Measurements from ENCODE around the gene UGGT1.
"Not testable (repeated sequence)": the region's sequence is repeated elsewhere in the genome, so short reads cannot be mapped to it uniquely, and the experiment has no call there.

UGGT1 gene

DNA sequence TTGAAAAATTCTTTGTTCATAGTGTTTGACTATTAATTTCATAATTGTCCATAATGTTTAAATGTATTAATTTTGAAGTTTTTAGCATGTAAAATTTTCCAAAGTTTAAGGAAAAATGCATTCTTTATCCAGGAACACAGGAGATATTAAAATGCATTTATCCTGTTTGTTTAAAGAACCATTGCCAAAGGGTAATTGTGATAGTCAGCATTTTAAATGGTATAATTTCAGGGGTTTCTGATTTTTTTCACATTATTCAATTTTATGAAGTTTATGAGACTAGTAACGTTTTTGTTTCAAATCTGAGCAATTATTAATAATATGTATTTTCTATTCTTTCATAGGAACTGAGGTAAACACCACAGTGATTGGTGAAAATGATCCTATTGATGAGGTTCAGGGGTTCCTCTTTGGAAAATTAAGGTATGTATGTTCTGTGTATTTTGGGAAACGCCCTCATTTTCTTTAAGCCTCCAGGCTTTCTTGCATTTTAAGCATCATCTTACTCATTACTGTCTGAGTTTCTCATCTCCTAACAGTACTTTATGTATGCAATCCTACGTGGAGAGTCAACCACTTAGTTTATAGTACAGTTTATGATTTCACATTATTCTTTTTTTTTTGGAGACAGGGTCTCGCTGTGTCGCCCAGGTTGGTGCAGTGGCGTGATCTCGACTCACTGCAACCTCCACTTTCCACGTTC is 25.1 kb downstream of the UGGT1 start:
- no peak for DNase-seq (ENCODE audit: low spot score)

DNA sequence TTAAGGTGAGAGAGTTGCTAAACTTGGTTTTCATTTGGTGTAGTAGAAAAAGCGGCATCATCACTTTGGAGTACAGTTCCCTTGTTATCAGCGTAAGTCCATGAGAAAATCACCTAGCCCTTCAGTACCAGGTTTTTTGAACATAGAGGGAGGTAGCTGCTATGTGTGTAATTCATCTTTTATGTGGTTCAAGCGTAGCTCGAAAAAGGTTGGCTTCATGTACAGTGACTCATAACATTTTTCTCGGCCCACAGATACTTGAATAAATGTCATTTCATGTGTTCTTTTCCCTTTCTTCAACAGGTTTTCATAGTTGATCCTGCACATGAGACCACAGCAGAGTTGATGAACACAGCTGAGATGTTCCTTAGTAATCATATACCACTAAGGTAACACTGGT is 43.6 kb downstream of the UGGT1 start:
- DNase-seq (ENCODE audit: low spot score): no peak

DNA sequence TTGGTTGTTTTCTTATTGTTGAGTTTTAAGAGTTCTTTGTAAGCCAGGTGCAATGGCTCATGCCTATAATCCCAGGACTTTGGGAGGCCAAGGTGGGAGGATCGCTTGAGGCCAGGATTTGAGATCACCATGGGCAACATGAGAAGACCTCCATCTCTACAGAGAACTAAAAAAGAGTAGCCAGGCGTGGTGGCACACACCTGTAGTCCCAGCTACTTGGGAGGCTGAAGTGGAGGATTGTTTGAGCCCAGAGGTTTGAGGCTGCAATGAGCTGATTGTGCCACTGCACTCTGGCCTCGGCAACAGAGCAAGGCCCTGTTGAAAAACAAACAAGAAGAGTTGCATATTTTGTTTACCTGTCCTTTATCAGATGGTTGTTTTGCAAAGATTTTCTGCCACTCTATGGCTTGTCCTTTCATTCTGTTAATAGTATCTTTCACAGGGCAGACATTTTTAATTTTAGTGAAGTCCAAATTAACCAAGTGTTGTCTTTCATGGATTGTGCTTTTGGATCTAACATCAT is 46.2 kb downstream of the UGGT1 start:
- no peak for DNase-seq (ENCODE audit: low spot score)

DNA sequence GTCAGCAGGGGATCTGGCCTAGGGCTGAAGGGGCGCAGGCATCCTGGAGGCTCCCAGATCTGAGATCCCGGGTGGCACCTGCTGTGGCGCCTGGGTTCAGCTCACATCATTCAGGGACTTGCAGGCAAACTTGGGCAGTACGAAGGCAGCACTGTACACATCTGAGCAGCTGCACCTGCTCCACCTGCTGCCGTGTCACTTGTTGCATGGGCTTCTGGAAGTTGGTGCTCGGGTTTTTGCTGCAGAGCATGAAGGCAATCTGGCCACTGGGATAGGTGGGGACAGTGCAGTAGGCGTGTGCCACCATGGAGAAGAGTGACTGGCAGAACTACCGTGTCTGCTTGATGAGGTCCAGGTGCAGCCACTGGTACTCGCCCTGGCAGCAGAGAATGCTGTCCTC is 48.6 kb downstream of the UGGT1 start:
- DNase-seq (ENCODE audit: low spot score): no peak

DNA sequence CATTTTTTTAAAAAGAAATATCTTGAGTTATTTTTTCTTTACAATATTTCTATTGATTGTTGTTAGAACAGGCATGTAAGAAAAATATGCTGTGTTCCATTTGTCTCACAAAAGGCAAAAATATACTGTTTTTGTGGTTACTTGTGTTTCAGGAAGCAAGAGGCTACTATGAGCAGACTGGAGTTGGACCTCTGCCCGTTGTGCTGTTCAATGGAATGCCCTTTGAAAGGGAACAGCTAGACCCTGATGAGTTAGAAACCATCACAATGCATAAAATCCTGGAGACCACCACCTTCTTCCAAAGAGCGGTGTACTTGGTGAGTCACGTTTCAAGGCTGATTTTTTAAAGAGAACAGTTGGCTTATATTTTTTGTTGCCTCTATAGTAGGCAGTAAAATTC is 54.7 kb downstream of the UGGT1 start:
- DNase-seq (ENCODE audit: low spot score): no peak

DNA sequence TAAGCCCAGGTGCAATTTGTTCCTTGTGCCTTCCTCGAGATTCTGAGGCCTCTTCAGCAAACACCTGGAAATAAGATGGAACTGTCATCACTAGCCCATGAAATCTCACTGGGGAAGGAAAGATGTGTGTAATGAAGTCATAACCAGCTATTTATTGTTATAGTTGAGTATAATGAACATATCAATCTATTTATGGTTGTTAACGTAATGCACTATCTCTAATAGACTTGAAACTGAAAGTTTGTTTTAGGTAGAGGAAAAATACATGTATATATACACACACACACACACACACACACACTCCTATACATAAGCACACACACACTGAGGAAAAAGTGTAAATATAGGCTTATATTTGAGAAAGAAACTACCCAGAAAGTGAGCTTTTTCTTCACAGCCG is 62.8 kb downstream of the UGGT1 start:
- no peak for DNase-seq (ENCODE audit: low spot score)

DNA sequence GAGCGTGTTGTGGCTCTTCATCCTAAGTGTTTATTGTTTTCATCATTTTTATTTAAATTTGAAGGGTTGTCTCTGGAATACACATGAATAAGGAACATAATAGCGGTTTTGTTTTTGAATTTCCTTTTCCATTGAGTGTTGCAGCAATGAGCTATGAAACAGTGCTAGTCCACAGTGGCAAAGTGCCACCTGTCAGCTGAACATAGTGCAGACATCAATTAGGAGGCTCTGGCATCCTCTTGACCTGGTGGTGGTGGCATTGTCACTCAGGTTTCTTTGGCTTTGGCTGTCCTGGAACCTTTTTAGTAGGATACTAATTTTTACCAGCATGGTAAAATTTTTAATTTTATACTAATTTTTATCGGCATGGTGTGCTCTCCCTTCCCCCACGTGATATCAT is 63.2 kb downstream of the UGGT1 start:
- no peak for DNase-seq (ENCODE audit: low spot score)

DNA sequence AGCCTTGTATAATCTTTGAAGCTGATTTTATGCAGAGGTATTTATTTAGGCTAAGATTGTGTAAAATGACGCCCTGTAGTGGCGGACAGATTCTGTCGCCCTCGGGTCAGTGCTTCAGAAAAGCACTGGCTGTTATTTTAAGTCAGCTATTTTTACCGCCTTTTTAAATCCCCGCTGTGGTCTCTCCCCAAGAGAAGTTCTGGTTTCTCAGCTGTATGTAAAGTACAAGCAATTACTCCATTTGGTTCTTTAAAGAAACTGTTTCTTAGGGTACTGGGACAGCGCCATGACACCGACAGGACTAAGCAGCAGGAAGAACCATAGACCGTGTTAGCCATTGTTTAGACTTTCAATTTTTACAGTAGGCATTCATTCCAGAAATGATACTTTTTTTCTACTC is 65.0 kb downstream of the UGGT1 start:
- no peak for DNase-seq (ENCODE audit: low spot score)

DNA sequence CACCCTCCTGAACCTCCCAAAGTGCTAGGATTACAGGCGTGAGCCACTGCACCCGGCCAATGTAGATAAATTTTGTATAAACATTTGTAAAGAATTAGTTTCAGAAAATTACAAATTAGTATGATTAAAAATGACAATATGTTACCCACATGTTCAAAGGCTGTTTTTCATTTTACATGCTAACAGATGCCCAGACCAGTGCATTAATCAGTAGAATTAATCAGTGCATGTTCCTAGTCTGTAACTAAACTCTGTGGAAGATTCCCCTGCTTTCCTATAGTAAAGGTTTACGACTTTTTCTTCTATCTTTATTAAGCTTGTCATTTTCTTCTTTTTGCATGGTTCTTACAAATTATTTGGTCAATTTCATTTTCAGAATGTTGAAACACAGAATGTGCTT is 65.8 kb downstream of the UGGT1 start:
- DNase-seq (ENCODE audit: low spot score): no peak

DNA sequence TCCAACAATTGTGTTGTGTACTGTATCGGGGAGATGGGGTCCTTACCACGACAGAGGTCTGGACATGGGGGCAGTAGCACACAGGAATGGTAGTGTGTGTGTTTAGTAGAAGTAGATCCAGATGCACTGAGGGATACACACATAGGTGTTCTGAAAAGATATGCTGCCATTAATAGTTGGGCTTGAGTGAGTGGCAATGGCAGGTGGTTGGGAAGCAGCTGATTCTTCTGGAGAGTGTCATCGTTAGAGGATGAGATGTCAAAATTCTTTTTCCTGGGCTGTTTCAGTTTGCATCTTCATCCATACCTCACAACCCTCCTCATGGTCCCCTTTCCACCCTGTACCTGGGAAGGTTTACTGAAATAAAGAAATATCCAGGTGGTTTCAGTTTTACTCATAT is 66.6 kb downstream of the UGGT1 start:
- DNase-seq (ENCODE audit: low spot score): no peak

DNA sequence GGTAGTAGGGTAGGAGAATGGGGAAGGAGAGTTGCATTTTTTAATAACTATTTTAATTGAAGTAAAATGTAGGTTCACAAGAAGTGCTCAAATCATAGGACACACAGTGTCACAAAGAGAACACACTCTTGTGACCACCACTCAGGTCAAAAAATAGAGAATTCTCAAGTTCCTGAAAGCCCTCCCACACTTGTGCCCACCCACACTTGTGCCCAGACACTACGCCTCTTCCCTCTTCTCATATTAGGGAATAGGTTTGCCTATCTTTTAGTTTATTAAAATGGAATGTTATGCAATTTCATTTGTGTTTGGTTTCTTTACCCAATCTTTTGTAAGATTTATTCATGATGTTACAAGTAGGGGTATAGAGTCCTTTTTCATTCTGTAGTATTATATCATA is 67.2 kb downstream of the UGGT1 start:
- no peak for DNase-seq (ENCODE audit: low spot score)

DNA sequence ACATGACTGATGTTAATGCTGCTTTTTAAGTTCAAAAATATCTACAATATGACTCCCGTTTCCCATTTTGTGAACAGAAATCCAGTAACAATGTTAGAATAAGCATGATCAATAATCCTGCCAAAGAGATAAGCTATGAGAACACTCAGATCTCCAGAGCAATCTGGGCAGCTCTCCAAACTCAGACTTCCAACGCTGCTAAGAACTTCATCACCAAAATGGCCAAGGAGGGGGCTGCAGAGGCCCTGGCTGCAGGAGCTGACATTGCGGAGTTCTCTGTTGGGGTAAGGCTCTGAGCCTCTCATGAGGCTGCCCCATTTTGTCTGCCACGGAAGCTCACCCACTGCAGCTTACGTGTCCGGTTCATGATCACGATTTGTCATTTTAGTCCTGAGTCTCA is 68.4 kb downstream of the UGGT1 start:
- no peak for DNase-seq (ENCODE audit: low spot score)

DNA sequence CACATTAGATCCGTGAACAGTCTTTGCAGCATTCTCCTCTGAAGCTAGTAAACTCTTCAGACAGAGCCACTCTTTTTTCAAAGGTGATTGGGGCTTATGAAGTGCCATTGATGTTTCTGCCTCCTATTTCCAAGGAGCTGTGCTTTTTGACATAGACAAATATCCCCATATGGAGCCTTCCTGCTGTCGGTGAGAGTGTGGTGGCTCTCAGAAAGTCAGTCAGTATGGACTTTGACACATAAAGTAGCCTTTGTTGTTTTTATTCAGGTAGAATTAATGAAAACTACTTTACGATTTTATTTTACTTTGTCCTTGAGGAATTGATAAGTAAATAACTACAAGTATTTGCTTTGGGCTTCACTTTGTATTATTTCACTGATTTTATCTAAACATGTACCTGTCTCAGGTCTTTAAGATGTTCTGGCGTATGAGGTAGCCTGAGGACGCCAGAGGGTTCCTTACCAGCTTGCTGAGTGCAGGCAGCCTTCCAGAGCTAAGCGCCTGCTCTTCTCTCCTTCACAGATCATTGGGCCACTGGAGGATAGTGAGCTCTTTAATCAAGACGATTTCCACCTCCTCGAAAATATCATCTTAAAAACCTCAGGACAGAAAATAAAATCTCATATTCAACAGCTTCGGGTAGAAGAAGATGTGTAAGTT is 69.7 kb downstream of the UGGT1 start:
- DNase-seq (ENCODE audit: low spot score): no peak

DNA sequence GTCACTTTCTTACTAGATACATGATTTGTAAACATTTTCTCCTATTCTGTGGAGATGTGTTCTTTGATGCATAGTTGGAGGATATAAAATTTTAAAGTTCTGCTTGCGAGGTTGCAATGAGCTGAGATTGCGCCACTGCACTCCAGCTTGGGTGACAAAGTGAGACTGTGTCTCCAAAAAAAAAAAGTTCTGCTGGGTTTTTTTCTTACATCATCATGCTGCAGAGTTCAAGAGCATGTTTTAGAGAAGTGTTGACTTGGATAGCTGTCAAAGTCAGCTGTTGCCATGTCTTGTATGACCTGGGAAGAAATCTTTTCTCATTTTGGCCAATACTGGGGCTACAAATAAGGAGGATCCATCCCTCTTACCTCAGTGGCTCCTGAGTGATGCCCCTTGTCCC is 71.3 kb downstream of the UGGT1 start:
- no peak for DNase-seq (ENCODE audit: low spot score)

DNA sequence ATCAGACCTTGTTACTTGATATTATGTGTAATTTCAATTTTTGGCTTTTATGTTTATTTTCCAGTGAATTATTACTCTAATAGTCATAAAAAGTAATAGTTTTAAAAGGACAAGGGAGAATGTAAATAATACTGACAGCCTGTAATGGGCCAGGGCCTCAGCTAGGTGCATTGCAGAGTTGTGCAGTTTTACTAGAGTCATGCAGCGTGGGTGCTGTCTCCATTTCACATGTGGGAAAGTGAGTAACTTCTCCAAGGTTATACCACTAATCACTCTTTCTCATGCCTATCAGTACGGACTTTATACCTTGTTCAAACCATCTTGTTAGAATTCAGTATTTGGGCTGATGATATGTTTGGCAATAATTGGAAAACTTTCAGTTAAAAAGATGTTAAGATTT is 73.3 kb downstream of the UGGT1 start:
- no peak for DNase-seq (ENCODE audit: low spot score)

DNA sequence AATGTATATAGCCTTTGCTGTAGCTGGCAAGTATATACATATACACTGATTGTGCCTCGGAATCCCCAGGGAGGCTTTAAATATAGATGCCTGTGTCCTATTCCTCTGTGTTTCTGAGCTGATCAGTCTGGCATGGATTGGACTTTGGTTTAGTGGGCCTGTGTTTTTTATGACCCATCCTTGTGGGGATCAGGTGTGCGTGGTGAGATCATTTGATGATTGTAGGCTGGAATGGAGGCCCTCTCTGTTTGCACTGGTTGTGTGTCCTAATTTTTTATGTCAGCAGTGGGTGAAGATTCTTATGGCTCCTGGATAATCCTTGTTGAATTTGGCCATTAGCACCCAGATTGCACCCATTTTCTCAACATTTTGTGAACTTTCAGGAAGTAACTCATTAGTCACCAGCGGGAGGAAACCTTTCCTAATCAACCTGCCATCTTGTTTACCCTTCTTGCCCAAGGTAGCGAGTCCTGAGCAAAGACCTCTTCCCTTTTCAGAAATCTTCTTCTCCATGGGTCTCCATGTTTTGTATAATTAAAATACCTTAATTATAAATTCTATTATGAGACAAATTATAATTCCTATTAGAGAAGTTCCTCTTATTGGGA is 75.8 kb downstream of the UGGT1 start:
- DNase-seq (ENCODE audit: low spot score): no peak

DNA sequence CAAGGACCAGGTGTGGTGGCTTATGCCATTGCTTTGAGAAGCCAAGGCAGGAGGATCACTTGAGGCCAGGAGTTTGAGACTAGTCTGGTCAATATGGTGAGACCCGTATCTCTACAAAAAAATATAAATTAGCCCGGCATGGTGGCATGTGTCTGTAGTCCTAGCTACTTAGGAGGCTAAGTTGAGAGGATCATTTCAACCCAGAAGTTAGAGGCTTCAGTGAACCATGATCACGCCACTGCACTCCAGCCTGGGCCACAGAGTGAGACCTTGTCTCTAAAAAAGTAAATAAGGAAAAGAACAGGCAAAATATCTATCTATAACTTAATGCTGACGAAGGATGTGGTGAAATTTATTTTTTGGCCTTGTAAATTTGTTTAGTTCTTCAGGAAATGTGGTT is 78.1 kb downstream of the UGGT1 start:
- DNase-seq (ENCODE audit: low spot score): no peak

DNA sequence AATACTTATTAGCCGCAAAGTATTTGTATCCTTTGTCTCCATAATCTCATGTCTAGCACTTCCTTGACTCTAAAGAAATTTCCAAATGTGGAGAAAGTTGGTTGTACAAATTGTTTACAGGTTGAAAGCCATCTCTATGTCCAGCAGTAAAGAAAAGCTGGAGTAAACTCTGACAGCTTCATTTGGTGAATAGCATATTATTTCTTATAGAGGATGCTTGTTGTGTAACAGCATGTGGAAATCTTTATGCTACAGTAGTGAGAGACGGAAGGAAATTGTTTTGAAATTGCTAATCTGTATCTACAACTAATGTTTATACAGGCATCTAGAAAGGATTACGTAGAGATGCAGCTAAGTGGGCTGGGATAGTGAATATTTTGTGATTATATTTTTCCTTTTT is 78.5 kb downstream of the UGGT1 start:
- DNase-seq (ENCODE audit: low spot score): no peak

DNA sequence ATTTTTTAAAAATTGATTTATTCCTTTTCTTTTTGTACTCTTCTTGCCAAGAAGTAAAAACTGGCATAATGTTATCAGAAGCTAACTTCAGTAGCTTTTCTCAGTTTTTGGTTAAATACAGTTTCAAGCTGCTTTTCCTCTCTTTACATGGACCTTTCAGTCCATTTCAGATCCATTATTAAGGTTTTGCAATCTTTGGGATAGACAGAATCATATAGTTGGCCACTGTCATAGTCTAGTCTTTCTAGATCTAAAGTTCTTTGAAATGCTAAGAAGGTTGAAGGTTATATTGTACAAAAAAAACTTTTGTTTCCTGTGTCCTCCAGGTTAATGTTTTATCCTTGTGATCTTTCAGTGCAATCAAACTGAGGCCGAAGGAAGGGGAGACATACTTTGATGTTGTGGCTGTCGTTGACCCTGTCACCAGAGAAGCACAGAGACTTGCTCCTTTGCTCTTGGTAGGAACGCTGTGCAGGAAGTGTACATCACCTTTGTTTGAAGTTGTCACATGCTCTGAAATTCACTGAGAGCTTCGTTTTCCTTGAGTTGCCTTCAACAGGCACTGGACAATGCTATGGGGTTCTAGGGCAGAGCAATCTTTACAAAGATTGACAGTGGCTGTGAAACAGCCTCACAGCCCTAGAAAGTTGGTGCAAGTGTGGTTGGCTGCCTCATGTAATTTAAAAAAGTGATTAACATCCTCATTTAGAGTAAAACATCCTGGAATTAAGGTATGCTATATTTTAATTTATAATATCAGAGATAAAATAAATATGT is 79.1 kb downstream of the UGGT1 start:
- no peak for DNase-seq (ENCODE audit: low spot score)

DNA sequence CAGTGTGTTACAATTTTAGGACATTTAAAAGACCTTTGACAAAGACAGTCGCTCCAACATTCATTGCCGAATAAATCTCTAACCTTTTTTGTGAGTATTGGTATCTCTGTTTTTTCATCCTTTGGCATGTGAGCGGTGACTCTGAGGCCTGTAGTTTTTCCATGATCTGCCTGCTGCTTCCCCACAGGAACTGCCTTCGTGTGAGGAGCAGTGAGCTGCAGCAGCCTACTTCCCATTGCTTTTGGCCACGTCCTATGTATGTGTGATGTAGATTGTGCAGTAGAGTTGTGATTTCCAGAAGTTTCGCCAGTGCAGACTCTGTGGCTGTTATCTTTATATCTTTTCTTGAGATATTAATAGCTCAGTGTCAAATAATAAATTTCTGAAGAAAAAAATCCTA is 79.8 kb downstream of the UGGT1 start:
- no peak for DNase-seq (ENCODE audit: low spot score)

DNA sequence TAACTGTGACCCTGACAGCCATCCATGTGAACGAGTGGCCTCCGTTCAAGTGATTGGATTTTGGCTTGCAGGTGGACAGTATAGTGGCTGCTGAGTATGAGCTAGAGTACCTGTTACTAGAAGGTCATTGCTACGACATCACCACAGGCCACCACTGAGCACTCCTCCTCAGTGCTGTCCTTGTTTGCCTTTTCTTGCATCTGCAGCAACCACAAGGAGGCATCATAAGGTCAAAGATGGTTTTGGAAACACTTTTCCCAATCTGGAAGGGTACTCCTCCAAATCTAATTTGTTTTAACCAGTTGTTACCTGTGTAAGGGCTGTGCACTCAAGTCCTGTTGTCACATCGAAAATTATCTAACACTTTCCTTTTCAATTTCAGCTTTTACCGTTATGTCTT is 81.2 kb downstream of the UGGT1 start:
- no peak for DNase-seq (ENCODE audit: low spot score)

DNA sequence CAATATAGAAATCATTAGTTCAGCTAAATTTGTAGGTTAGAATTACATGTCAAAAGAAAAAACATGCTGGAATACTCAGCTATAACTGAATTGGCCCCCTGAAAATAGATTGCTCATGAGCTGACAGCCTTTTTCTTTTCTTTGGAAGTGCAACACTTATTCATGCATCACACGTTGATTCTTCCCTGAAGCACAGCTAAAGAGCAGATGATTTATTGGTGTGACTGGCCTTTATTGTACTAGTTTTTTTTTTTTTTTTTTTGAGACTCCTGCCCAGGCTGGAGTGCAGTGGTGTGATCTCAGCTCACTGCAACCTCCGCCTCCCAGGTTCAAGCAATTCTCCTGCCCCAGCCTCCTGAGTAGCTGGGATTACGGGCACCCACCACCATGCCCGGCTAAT is 83.1 kb downstream of the UGGT1 start:
- not testable (repeated sequence) for DNase-seq (ENCODE audit: low spot score)

DNA sequence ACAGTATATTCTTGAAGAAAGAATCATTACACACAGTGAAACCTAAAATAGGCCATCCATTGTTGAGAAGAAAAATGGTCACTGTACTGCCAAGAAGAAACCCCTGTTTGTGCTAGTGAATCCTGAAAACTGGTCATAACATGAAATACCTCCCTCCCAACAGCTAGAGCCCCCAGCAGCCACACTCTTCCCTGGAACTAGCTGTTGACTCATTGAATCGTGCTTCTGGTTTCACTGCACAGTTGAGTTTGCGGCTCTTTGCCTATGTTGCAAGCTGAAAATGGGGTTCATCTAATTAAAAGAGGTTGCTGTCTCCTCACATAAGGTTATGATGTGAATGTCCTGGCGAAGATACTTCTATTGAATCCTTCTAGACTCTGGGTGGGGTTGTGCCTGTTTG is 86.3 kb downstream of the UGGT1 start:
- DNase-seq (ENCODE audit: low spot score): no peak

Measured in hepatic stellate cell (primary cell).